Measurements from ENCODE around the gene KPNA2.
"Not testable (repeated sequence)": the region's sequence is repeated elsewhere in the genome, so short reads cannot be mapped to it uniquely, and the experiment has no call there.

The KPNA2 gene

DNA sequence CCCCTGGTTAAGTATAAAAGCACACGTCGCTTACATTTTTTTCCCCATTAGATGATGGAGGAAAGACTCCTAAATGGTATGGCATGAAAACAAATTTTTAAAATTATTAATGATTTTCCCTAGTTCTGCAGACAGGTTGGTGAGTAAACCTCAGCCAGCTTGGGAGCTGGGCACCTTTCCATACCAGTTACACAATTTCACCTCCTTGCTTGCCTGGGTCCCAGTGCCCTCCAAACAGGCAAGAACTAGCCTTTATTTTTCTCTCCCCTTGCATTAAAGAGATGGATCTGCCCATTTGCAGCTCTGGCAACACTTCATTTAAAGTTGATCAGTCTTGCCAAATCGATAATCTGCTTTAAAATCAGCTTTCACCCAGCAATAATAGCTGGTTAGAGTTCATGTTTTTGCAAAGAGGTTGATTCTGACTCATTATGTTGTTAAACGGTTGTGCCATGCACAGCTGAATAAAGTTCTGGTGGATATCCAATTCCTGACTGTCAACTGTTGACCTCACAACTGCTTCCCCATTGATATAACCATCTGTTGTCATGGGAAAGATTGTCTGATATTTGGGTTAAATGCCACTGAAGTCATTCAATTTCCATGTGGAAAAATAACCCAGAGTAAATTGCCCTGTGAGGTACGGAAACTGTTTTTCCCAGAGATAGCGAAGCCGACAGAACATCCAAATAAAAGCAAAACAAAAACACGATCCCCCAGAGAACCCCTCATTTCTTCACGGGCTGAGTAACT, 40.5 kb upstream of the KPNA2 start:
- H3K27ac ChIP-seq: peak overlapping the region; percentile 98 to 99
- H3K4me1 ChIP-seq: peaks cover 0 to 30% (median 21%) of the 10 kb centered on the region in 4 donors
- no peaks in the 10 kb centered on the region for H3K27me3 ChIP-seq
- peak overlapping the region; percentile 93 to 96 for H3K4me3 ChIP-seq
- TF ChIP-seq, protein P1, sequence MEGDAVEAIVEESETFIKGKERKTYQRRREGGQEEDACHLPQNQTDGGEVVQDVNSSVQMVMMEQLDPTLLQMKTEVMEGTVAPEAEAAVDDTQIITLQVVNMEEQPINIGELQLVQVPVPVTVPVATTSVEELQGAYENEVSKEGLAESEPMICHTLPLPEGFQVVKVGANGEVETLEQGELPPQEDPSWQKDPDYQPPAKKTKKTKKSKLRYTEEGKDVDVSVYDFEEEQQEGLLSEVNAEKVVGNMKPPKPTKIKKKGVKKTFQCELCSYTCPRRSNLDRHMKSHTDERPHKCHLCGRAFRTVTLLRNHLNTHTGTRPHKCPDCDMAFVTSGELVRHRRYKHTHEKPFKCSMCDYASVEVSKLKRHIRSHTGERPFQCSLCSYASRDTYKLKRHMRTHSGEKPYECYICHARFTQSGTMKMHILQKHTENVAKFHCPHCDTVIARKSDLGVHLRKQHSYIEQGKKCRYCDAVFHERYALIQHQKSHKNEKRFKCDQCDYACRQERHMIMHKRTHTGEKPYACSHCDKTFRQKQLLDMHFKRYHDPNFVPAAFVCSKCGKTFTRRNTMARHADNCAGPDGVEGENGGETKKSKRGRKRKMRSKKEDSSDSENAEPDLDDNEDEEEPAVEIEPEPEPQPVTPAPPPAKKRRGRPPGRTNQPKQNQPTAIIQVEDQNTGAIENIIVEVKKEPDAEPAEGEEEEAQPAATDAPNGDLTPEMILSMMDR (IDR thresholded peaks at IDR 0.05): no peak
- no peaks in the 10 kb centered on the region for H3K9me3 ChIP-seq
- H3K36me3 ChIP-seq: no peaks in the 10 kb centered on the region
- DNase-seq: peak in 1 of 2 donors; percentile 39
- intact Hi-C loops (cut with DNase I; ENCODE audit: low total_unique reads): loop anchor here (2.0 kb wide), 1 partner anchor 24 kb away; no protein-coding TSS in a partner anchor

DNA sequence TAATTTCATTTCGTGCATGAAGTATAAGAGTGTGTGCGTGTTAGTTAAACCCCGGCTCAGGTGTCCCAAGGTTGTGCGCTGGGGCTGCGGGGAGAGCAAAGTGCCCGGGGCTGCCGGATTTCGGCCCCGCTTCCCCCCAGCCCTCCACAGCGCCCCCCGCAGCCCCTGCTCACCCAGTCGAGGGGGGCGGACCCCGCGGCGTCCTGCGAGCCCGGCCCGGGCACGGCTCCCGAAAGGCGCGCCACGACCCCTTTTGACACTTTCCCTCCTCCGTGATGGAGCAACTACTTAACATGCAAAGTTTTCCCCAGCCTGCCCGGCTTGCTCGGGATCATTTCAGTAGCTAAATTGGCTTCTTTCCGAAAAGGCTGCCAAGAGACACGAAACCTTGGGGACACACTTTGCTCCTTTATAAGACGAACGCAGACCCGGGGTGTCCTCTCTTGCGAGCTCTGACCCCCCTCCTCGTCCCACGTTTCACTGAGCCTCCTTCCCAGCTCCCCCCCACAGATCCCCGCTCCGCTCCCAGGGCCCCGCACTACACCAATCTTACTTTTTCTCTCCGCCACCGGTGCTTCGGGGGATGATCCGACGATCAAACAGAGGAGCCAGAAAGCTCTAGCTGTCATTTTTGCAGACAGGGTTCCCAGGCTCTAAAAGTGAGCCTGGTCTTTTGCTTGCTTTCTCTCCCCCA, 39.8 kb upstream of the KPNA2 start:
- H3K4me3 ChIP-seq: peak overlapping the region; percentile 93 to 96
- TF ChIP-seq, protein P1 (IDR thresholded peaks at IDR 0.05): no peak
- DNase-seq: peak in 1 of 2 donors; percentile 43
- H3K36me3 ChIP-seq: no peaks in the 10 kb centered on the region
- peaks cover 0 to 30% (median 21%) of the 10 kb centered on the region in 4 donors for H3K4me1 ChIP-seq
- no peaks in the 10 kb centered on the region for H3K27me3 ChIP-seq
- peak overlapping the region; percentile 12 to 59 for H3K27ac ChIP-seq
- intact Hi-C loops (cut with DNase I; ENCODE audit: low total_unique reads): loop anchor here (2.0 kb wide), 1 partner anchor 23 kb away; no protein-coding TSS in a partner anchor
- no peaks in the 10 kb centered on the region for H3K9me3 ChIP-seq

DNA sequence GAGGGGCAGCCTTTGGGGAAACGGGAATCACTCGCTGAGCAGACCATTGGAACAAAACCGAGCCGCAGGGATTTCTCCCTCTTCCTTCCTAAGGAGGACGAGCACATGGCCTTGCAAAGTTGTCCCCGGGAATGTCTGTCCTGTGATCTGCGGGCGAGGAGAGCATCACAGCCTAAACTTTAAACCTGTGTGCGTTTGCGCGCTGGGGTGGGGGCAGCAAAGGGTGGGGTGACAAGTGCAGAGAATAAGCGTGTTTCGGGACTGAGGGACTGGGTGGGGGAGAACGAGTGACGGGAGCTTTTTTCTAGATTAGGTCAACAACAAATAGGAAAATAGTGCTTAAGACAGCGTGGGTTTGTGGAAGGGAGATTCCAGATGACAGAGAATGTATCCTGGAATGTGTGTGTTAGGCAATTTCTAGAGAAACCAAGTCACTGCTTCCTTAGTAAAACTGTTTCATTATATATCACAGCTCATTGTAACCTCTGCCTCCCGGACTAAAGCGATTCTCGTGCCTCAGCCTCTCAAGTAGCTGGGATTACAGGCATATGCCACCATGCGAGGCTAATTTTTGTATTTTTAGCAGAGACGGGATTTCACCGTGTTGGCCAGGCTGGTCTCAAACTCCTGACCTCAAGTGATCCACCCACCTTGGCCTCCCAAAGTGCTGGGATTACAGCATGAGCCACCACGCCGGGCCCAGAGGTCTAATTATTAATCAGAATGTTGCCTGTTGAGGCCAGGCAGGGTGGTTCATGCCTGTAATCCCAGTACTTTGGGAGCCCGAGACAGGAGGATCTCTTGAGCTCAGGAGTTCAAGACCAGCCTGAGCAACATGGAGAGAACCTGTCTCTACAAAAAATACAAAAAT, 39.0 kb upstream of the KPNA2 start, which contains the start of gene C17orf58:
TSS of gene C17orf58 (minus strand) at position 169 of the 871 bp plus-strand sequence. CDS start 271 bp downstream, outside the sequence.
- H3K4me3 ChIP-seq: peak within 1 kb of the TSS; percentile 93 to 96
- H3K9me3 ChIP-seq; H3K36me3 ChIP-seq; DNase-seq; H3K27me3 ChIP-seq; intact Hi-C loops (cut with DNase I; ENCODE audit: low total_unique reads): not testable (repeated sequence)
- H3K27ac ChIP-seq: peak within 1 kb of the TSS; percentile 12 to 59
- peaks cover 0 to 30% (median 21%) of the 10 kb centered on the region in 4 donors for H3K4me1 ChIP-seq

DNA sequence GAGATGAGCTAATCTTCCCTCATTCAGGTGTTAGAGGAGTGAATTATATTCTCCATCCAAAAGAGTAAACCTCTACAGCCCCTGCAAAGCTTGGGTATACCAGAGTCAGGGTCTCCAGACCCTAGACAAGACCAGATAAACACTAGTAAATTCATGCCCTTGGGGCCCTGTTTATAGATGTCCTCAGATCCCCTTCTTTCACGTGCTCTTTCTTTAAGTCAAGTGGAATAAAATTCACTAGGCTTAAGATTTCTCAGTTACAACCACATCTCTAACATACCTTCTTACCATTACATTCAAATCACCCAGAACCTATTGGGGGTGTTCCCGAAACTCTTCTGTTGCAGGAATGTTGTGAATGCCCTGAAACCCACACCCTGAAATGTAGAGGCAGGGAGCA, 37.1 kb upstream of the KPNA2 start:
- TF ChIP-seq, protein P1 (IDR thresholded peaks at IDR 0.05): no peak
- Histone ChIP-seq H3K4me3 (no peak overlapping the region), H3K36me3 (no peaks in the 10 kb centered on the region), H3K27me3 (no peaks in the 10 kb centered on the region), H3K9me3 (no peaks in the 10 kb centered on the region), H3K27ac (no peak overlapping the region), H3K4me1 (peaks cover 0 to 26% (median 19%) of the 10 kb centered on the region in 4 donors)
- DNase-seq: no peak
- intact Hi-C loops (cut with DNase I; ENCODE audit: low total_unique reads): no loop called here

DNA sequence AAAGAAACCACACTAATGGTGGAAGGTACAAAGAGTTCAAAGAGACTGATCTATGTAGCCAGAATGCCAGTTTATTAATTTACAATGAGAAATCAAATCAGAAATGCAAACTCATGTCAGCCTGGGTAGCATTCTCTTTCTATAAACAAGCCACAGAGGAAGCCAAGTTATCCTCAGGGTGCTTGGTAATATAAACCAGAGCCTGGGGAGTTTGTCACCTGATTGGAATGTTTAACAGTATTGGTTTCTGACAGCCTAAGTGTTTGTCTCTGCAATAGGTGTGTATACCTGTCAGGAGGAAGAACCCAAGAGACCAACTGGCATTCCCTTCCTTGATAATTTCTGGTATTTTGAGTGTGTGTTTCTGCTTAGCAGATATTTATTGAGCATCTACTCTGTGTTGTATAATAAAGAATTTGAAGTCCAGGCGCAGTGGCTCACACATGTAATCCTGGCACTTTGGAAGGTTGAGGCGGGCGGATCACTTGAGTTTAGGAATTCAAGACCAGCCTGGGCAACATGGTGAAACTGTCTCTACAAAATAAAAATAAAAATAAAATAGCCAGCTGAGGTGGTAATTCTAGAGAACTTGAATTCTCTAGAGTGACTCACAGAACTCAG, 36.1 kb upstream of the KPNA2 start:
- intact Hi-C loops (cut with DNase I; ENCODE audit: low total_unique reads): no loop called here
- no peaks in the 10 kb centered on the region for H3K36me3 ChIP-seq
- H3K4me1 ChIP-seq: peaks cover 0 to 20% (median 15%) of the 10 kb centered on the region in 4 donors
- no peaks in the 10 kb centered on the region for H3K9me3 ChIP-seq
- H3K27me3 ChIP-seq: no peaks in the 10 kb centered on the region
- no peak overlapping the region for H3K27ac ChIP-seq
- DNase-seq: no peak
- no peak overlapping the region for H3K4me3 ChIP-seq
- TF ChIP-seq, protein P1 (IDR thresholded peaks at IDR 0.05): no peak
